Activated naive CD8-positive, alpha-beta T cell (primary cell): ENCODE measurements around the gene ANGPTL4.
"Not testable (repeated sequence)": the region's sequence is repeated elsewhere in the genome, so short reads cannot be mapped to it uniquely, and the experiment has no call there.

ENCODE experiments used
- H3K27ac Mint-ChIP-seq: one replicate; pipeline ENCODE4 v1.8.0; 2021; ENCODE audit warnings: mixed read lengths
- H3K27me3 Mint-ChIP-seq: one replicate; pipeline ENCODE4 v1.8.0; 2021; ENCODE audit warnings: mixed read lengths
- H3K36me3 Mint-ChIP-seq: one replicate; pipeline ENCODE4 v1.8.0; 2021; ENCODE audit warnings: mixed read lengths
- H3K4me1 Mint-ChIP-seq: one replicate; pipeline ENCODE4 v1.8.0; 2021; ENCODE audit warnings: low read depth, mixed read lengths
- H3K4me3 Mint-ChIP-seq: one replicate; pipeline ENCODE4 v1.8.0; 2021; ENCODE audit warnings: mild to moderate bottlenecking, mixed read lengths
- H3K9me3 Mint-ChIP-seq: one replicate; pipeline ENCODE4 v1.8.0; 2021; ENCODE audit warnings: low read depth, mixed read lengths

ANGPTL4 gene

GRCh38 chr19:8363803-8364771 is at the start of gene ANGPTL4:
ANGPTL4 (plus strand) TSS chr19:8364155; CDS start chr19:8364322, 167 bp downstream.
- peaks cover 10% of the 10 kb centered on the region for H3K4me1 Mint-ChIP-seq
- H3K27me3 Mint-ChIP-seq = peaks cover 23% of the 10 kb centered on the region
- no peaks in the 10 kb centered on the region for H3K9me3 Mint-ChIP-seq
- H3K27ac Mint-ChIP-seq = no peak within 1 kb of the TSS
- H3K36me3 Mint-ChIP-seq = no peaks in the 10 kb centered on the region
- peak within 1 kb of the TSS; percentile 88 for H3K4me3 Mint-ChIP-seq

- H3K4me3 Mint-ChIP-seq, H3K9me3 Mint-ChIP-seq, H3K27ac Mint-ChIP-seq, H3K36me3 Mint-ChIP-seq, H3K27me3 Mint-ChIP-seq: not testable (repeated sequence)
- peaks cover 13% of the 10 kb centered on the region for H3K4me1 Mint-ChIP-seq
Measured at GRCh38 chr19:8314981-8315640, 48.8 kb upstream of the ANGPTL4 start.

GRCh38 chr19:8316351-8317125 is 47.4 kb upstream of the ANGPTL4 start:
- no peak overlapping the region for H3K27ac Mint-ChIP-seq
- no peaks in the 10 kb centered on the region for H3K27me3 Mint-ChIP-seq

GRCh38 chr19:8318835-8319234 is 45.1 kb upstream of the ANGPTL4 start:
- H3K27ac Mint-ChIP-seq, H3K36me3 Mint-ChIP-seq, H3K27me3 Mint-ChIP-seq, H3K9me3 Mint-ChIP-seq: not testable (repeated sequence)
- H3K4me1 Mint-ChIP-seq = peaks cover 31% of the 10 kb centered on the region
- peak overlapping the region; percentile 46 for H3K4me3 Mint-ChIP-seq

More at GRCh38 chr19:8316351-8317125, 47.4 kb upstream of the ANGPTL4 start:
- Mint-ChIP-seq H3K4me3 (no peak overlapping the region), H3K4me1 (peaks cover 17% of the 10 kb centered on the region), H3K36me3 (no peaks in the 10 kb centered on the region), H3K9me3 (no peaks in the 10 kb centered on the region)

GRCh38 chr19:8319807-8320520 is 44.0 kb upstream of the ANGPTL4 start:
- Mint-ChIP-seq H3K36me3 (peaks cover 4% of the 10 kb centered on the region), H3K4me1 (peaks cover 31% of the 10 kb centered on the region), H3K27me3 (no peaks in the 10 kb centered on the region), H3K9me3 (no peaks in the 10 kb centered on the region), H3K27ac (peak overlapping the region; percentile 99), H3K4me3 (peak overlapping the region; percentile 100)

GRCh38 chr19:8320564-8321066 is 43.3 kb upstream of the ANGPTL4 start:
- H3K4me3 Mint-ChIP-seq = peak overlapping the region; percentile 100
- no peaks in the 10 kb centered on the region for H3K9me3 Mint-ChIP-seq
- no peaks in the 10 kb centered on the region for H3K27me3 Mint-ChIP-seq
- peaks cover 31% of the 10 kb centered on the region for H3K4me1 Mint-ChIP-seq
- peak overlapping the region; percentile 99 for H3K27ac Mint-ChIP-seq
- peaks cover 4% of the 10 kb centered on the region for H3K36me3 Mint-ChIP-seq

GRCh38 chr19:8321067-8321985 is 42.6 kb upstream of the ANGPTL4 start, which contains the start of the genes NDUFA7 and RPS28:
NDUFA7 (minus strand) TSS chr19:8321375; CDS start chr19:8321358, 17 bp downstream.
RPS28 (plus strand) TSS chr19:8321496; CDS start chr19:8321531, 35 bp downstream.
- no peaks in the 10 kb centered on the region for H3K27me3 Mint-ChIP-seq
- peaks cover 4% of the 10 kb centered on the region for H3K36me3 Mint-ChIP-seq
- H3K9me3 Mint-ChIP-seq = no peaks in the 10 kb centered on the region
- H3K4me1 Mint-ChIP-seq = peaks cover 31% of the 10 kb centered on the region
- peak within 1 kb of the TSS; percentile 100 for H3K4me3 Mint-ChIP-seq
- peak within 1 kb of the TSS; percentile 99 for H3K27ac Mint-ChIP-seq

- peak overlapping the region; percentile 100 for H3K4me3 Mint-ChIP-seq
- H3K9me3 Mint-ChIP-seq = no peaks in the 10 kb centered on the region
- H3K36me3 Mint-ChIP-seq = peaks cover 4% of the 10 kb centered on the region
- H3K27me3 Mint-ChIP-seq = no peaks in the 10 kb centered on the region
- peaks cover 31% of the 10 kb centered on the region for H3K4me1 Mint-ChIP-seq
- peak overlapping the region; percentile 99 for H3K27ac Mint-ChIP-seq
Measured at GRCh38 chr19:8321986-8322637, 41.8 kb upstream of the ANGPTL4 start.

GRCh38 chr19:8322638-8322997 is 41.3 kb upstream of the ANGPTL4 start:
- Mint-ChIP-seq H3K27ac (peak overlapping the region; percentile 99), H3K36me3 (peaks cover 4% of the 10 kb centered on the region), H3K9me3 (no peaks in the 10 kb centered on the region), H3K4me3 (peak overlapping the region; percentile 100), H3K4me1 (peaks cover 28% of the 10 kb centered on the region), H3K27me3 (no peaks in the 10 kb centered on the region)

GRCh38 chr19:8323781-8324185 is 40.2 kb upstream of the ANGPTL4 start:
- Mint-ChIP-seq H3K4me3 (peak overlapping the region; percentile 100), H3K4me1 (peaks cover 28% of the 10 kb centered on the region)

GRCh38 chr19:8324186-8325050 is 39.5 kb upstream of the ANGPTL4 start:
- Mint-ChIP-seq H3K27ac (peak overlapping the region; percentile 22), H3K27me3 (no peaks in the 10 kb centered on the region), H3K36me3 (peaks cover 4% of the 10 kb centered on the region), H3K9me3 (no peaks in the 10 kb centered on the region), H3K4me3 (peak overlapping the region; percentile 100), H3K4me1 (peaks cover 26% of the 10 kb centered on the region)

More at GRCh38 chr19:8323781-8324185, 40.2 kb upstream of the ANGPTL4 start:
- H3K9me3 Mint-ChIP-seq = no peaks in the 10 kb centered on the region
- no peaks in the 10 kb centered on the region for H3K27me3 Mint-ChIP-seq
- peaks cover 4% of the 10 kb centered on the region for H3K36me3 Mint-ChIP-seq
- H3K27ac Mint-ChIP-seq = peak overlapping the region; percentile 22

- Mint-ChIP-seq H3K4me1 (peaks cover 17% of the 10 kb centered on the region), H3K9me3 (no peaks in the 10 kb centered on the region), H3K27me3 (no peaks in the 10 kb centered on the region), H3K36me3 (peaks cover 4% of the 10 kb centered on the region), H3K4me3 (no peak overlapping the region), H3K27ac (no peak overlapping the region)
Measured at GRCh38 chr19:8325454-8325853, 38.5 kb upstream of the ANGPTL4 start.
